Measurements from ENCODE around the gene CFAP54.
A peak's percentile ranks its signal among the peaks of the same experiment; 100 is the strongest.

Gene CFAP54

GRCh38 chr12:96549341-96549740 is 60.0 kb downstream of the CFAP54 start:
- DNase-seq (ENCODE audit: low read depth), result peak; percentile 8
- no peak overlapping the region for H3K4me3 ChIP-seq (ENCODE audit: control insufficient read depth, low read depth, low read length)
- TF ChIP-seq, protein P1, sequence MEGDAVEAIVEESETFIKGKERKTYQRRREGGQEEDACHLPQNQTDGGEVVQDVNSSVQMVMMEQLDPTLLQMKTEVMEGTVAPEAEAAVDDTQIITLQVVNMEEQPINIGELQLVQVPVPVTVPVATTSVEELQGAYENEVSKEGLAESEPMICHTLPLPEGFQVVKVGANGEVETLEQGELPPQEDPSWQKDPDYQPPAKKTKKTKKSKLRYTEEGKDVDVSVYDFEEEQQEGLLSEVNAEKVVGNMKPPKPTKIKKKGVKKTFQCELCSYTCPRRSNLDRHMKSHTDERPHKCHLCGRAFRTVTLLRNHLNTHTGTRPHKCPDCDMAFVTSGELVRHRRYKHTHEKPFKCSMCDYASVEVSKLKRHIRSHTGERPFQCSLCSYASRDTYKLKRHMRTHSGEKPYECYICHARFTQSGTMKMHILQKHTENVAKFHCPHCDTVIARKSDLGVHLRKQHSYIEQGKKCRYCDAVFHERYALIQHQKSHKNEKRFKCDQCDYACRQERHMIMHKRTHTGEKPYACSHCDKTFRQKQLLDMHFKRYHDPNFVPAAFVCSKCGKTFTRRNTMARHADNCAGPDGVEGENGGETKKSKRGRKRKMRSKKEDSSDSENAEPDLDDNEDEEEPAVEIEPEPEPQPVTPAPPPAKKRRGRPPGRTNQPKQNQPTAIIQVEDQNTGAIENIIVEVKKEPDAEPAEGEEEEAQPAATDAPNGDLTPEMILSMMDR (conservative IDR thresholded peaks at IDR 0.05; ENCODE audit: control insufficient read depth, insufficient read depth, low read depth, low read length), result no peak

- no peak overlapping the region for H3K4me3 ChIP-seq (ENCODE audit: control insufficient read depth, low read depth, low read length)
- TF ChIP-seq, protein P1 (conservative IDR thresholded peaks at IDR 0.05; ENCODE audit: control insufficient read depth, insufficient read depth, low read depth, low read length), result no peak
- no peak for DNase-seq (ENCODE audit: low read depth)
Measured at GRCh38 chr12:96570579-96570978, 81.2 kb downstream of the CFAP54 start.

DNA sequence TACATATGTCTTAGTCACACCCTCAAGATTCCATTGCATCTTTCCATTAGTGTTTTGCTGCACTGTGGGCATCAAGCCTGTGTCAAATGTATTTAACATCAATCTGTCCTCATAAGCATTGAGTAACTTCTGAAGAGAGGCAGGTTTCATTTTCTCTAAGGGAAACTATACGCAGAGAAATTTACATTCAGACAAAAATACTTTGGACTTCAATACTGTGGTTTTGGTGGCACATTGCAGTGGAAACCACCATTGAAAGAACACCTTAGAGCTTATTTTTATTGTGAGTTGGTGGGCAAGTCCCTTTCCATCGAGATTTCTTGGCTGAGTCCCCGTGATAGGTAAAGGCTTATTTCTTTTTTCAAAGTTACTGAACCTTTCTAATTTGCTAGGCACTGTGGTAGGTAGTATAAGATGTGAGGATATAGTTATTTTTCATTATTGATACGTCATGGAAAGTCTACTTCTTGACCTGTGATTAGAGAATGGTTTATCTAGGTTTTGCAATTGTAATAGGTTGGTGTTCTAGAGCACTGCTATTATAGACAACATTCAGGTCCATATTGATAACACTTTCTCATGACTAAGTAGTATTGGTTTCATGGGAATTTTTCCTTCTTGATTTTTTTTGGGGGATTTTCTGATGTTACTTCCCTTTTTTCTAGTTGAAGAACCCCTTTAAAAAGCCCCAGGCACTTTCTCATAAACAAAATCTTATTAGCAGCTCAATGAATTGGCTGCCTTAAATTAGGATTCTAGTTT is 81.9 kb downstream of the CFAP54 start:
- TF ChIP-seq, protein P1 (conservative IDR thresholded peaks at IDR 0.05; ENCODE audit: control insufficient read depth, insufficient read depth, low read depth, low read length), result no peak
- H3K4me3 ChIP-seq (ENCODE audit: control insufficient read depth, low read depth, low read length), result no peak overlapping the region
- peak; percentile 6 for DNase-seq (ENCODE audit: low read depth)

DNA sequence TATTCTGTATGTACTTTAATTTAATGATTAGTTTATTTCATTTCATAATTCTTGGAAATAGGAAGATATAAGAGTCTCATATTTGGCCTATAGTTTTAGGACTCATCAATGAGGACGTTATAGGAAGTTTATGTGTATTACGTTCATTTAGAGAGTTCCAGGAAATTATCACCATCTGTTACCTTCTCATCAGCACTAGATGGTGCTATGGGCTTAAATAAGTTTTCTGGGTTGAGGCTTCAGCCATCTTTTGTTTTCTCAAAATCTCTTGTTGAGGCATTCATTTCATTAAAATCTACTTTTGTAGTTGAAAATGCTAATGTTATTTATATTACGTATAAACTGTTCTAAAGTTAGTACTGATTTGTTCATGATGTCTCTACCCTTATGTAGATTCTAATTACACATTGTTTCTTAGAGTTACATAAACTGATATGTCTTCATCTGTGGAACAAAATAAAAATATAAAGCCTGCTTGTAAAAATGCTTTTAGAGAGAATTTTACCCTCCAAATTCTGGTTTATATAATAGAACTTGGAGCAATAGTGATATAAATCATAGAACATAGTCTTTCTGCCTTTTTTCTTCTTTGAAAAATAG is 89.2 kb downstream of the CFAP54 start:
- no peak overlapping the region for H3K4me3 ChIP-seq (ENCODE audit: control insufficient read depth, low read depth, low read length)
- TF ChIP-seq, protein P1 (conservative IDR thresholded peaks at IDR 0.05; ENCODE audit: control insufficient read depth, insufficient read depth, low read depth, low read length), result peak; percentile 66
- peak; percentile 71 for DNase-seq (ENCODE audit: low read depth)

GRCh38 chr12:96585977-96586376 is 96.6 kb downstream of the CFAP54 start:
- no peak overlapping the region for H3K4me3 ChIP-seq (ENCODE audit: control insufficient read depth, low read depth, low read length)
- DNase-seq (ENCODE audit: low read depth), result peak; percentile 24
- TF ChIP-seq, protein P1 (conservative IDR thresholded peaks at IDR 0.05; ENCODE audit: control insufficient read depth, insufficient read depth, low read depth, low read length), result no peak

DNA sequence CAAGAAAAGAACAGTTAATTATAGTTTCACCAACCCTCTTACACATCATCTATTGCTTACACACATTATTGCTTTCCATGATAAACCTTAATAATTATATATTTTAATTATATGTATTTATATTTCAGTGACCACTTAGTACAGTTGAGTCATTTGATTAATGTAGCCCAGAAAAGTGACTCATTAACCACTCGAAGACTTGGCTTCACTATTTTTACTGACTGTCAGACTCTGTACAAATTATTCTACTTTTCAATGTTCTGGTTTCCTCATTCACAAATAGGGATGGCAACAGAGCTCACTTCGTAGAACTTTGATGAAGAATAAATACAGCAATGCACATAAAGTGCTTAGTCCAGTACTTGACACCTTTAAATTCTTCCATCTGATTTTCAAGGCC is 98.3 kb downstream of the CFAP54 start:
- H3K4me3 ChIP-seq (ENCODE audit: control insufficient read depth, low read depth, low read length), result no peak overlapping the region
- TF ChIP-seq, protein P1 (conservative IDR thresholded peaks at IDR 0.05; ENCODE audit: control insufficient read depth, insufficient read depth, low read depth, low read length), result no peak
- DNase-seq (ENCODE audit: low read depth), result peak; percentile 71

Data from fibroblast of mammary gland (primary cell).